Trophoblast cell (in vitro differentiated cells and primary cell): ENCODE measurements around the gene GLS.
"Not testable (repeated sequence)": the region's sequence is repeated elsewhere in the genome, so short reads cannot be mapped to it uniquely, and the experiment has no call there.

ENCODE experiments used
- DNase-seq, 2 donors: peaks; one replicate each; pipeline ENCODE4 v3.0.0-alpha.2; 2016
- H2AFZ ChIP-seq: 2 replicates; pipeline ENCODE4 v1.6.1; 2013; ENCODE audit warnings: low read length, moderate library complexity, mild to moderate bottlenecking; ENCODE audit not compliant: insufficient read depth, poor library complexity
- H2AK5ac ChIP-seq: 2 replicates; pipeline ENCODE4 v1.6.1; 2013; ENCODE audit warnings: mild to moderate bottlenecking, low read length
- H2BK120ac ChIP-seq: 2 replicates; pipeline ENCODE4 v1.6.1; 2013; ENCODE audit warnings: low read length, mild to moderate bottlenecking, moderate library complexity; ENCODE audit not compliant: insufficient read depth, poor library complexity
- H2BK12ac ChIP-seq: 2 replicates; pipeline ENCODE4 v1.6.1; 2013; ENCODE audit warnings: mild to moderate bottlenecking, low read length, moderate library complexity
- H2BK5ac ChIP-seq: 2 replicates; pipeline ENCODE4 v1.6.1; 2013; ENCODE audit warnings: low read length, low read depth, moderate library complexity, mild to moderate bottlenecking; ENCODE audit not compliant: poor library complexity
- H3K14ac ChIP-seq: 2 replicates; pipeline ENCODE4 v1.6.1; 2013; ENCODE audit warnings: mild to moderate bottlenecking, low read length
- H3K18ac ChIP-seq: 2 replicates; pipeline ENCODE4 v1.6.1; 2013; ENCODE audit warnings: mild to moderate bottlenecking, low read length
- H3K23ac ChIP-seq: 2 replicates; pipeline ENCODE4 v1.6.1; 2013; ENCODE audit warnings: low read length
- H3K27ac ChIP-seq: 2 replicates; pipeline ENCODE4 v1.5.1; 2013; ENCODE audit warnings: low read depth, mild to moderate bottlenecking, inconsistent platforms, low read length, moderate library complexity
- H3K27me3 ChIP-seq: 2 replicates; pipeline ENCODE4 v1.6.1; 2013; ENCODE audit warnings: inconsistent platforms, mild to moderate bottlenecking, low read length, moderate library complexity; ENCODE audit not compliant: insufficient read depth
- H3K36me3 ChIP-seq, 2 experiments: 1 replicate in 1 of 2; 2 replicates in 1 of 2; pipeline ENCODE4 v1.6.1; 2013; ENCODE audit warnings: low read length in 2 of 2, mild to moderate bottlenecking in 2 of 2, moderate library complexity in 1 of 2; ENCODE audit not compliant: insufficient read depth in 2 of 2, control insufficient read depth in 1 of 2
- H3K4ac ChIP-seq: 2 replicates; pipeline ENCODE4 v1.6.1; 2013; ENCODE audit warnings: low read depth, mild to moderate bottlenecking, low read length, moderate library complexity
- H3K4me1 ChIP-seq, 2 experiments: 1 replicate in 1 of 2; 2 replicates in 1 of 2; pipeline ENCODE4 v1.6.1; 2013; ENCODE audit warnings: low read length in 2 of 2, mild to moderate bottlenecking in 2 of 2, moderate library complexity in 1 of 2; ENCODE audit not compliant: insufficient read depth in 2 of 2, control insufficient read depth in 1 of 2
- H3K4me2 ChIP-seq: 2 replicates; pipeline ENCODE4 v1.6.1; 2013; ENCODE audit warnings: inconsistent platforms, mild to moderate bottlenecking, low read length, moderate library complexity
- H3K4me3 ChIP-seq: 2 replicates; pipeline ENCODE4 v1.5.1; 2013; ENCODE audit warnings: mild to moderate bottlenecking, low read depth, low read length, inconsistent platforms
- H3K79me1 ChIP-seq: one replicate; pipeline ENCODE4 v1.6.1; 2013; ENCODE audit warnings: low read length
- H3K79me2 ChIP-seq: 2 replicates; pipeline ENCODE4 v1.6.1; 2013; ENCODE audit warnings: low read length, mild to moderate bottlenecking; ENCODE audit not compliant: control insufficient read depth, insufficient read depth, poor library complexity
- H3K9ac ChIP-seq: 2 replicates; pipeline ENCODE4 v1.6.1; 2013; ENCODE audit warnings: mild to moderate bottlenecking, low read length
- H3K9me3 ChIP-seq: 2 replicates; pipeline ENCODE4 v1.6.1; 2013; ENCODE audit warnings: low read depth, mild to moderate bottlenecking, control low read depth, inconsistent platforms, low read length; ENCODE audit not compliant: insufficient read depth
- H4K12ac ChIP-seq: 2 replicates; pipeline ENCODE4 v1.6.1; 2013; ENCODE audit warnings: low read depth, mild to moderate bottlenecking, low read length, moderate library complexity
- H4K8ac ChIP-seq: 2 replicates; pipeline ENCODE4 v1.6.1; 2013; ENCODE audit warnings: low read depth, mild to moderate bottlenecking, low read length, moderate library complexity
- H4K91ac ChIP-seq: one replicate; pipeline ENCODE4 v1.6.1; 2013; ENCODE audit warnings: low read depth, mild to moderate bottlenecking, low read length, moderate library complexity
- WGBS: extraction: QIAGEN DNeasy Blood & Tissue Kit; methylation state at CpG from one replicate; pipeline ENCODE4 v1.1.7; 2013; ENCODE audit warnings: missing lambda C conversion rate; ENCODE audit not compliant: insufficient read length, insufficient coverage; ENCODE audit errors: extremely low coverage; 5-methylcytosine and 5-hydroxymethylcytosine counted together

Gene GLS

DNA sequence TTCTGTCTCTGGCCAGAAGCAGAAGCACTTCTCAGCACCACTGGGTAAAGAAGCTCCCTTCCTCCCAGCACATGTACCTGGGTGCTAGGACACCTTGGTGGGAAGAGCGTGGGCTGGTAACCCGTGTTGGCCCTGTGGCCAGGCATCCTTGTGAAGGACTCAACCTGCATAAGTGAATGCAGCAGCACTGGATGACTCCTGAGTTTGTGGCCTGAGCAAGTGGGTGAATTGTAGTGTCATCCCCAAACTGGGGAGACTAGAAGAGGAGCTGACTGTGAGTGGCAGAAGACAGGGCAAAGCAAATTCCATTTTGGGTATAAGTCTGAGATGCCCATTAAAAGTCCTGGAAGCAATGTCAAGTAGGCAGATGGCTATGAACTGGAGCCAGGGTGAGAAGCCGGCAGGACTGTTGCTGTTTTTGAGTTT is 70.0 kb downstream of the GLS start:
- H4K12ac ChIP-seq = no peak overlapping the region
- H3K36me3 ChIP-seq = no peaks in the 10 kb centered on the region
- no peak overlapping the region for H3K4me3 ChIP-seq
- H3K4me1 ChIP-seq = peaks cover 0 to 2% of the 10 kb centered on the region in 2 experiments
- no peaks in the 10 kb centered on the region for H3K27me3 ChIP-seq
- no peak overlapping the region for H3K4ac ChIP-seq
- H3K79me2 ChIP-seq = no peaks in the 10 kb centered on the region
- no peak for DNase-seq
- H2BK5ac ChIP-seq = no peak overlapping the region
- no peak overlapping the region for H3K4me2 ChIP-seq
- H2AFZ ChIP-seq = no peak overlapping the region
- no peak overlapping the region for H4K8ac ChIP-seq
- no peak overlapping the region for H2BK12ac ChIP-seq
- H4K91ac ChIP-seq = no peak overlapping the region
- WGBS = no CpG with 5 or more reads among the region's 3 CpGs
- no peaks in the 10 kb centered on the region for H3K9me3 ChIP-seq
- H3K14ac ChIP-seq = no peak overlapping the region
- no peak overlapping the region for H3K23ac ChIP-seq
- no peak overlapping the region for H2AK5ac ChIP-seq
- H3K27ac ChIP-seq = no peak overlapping the region
- no peak overlapping the region for H2BK120ac ChIP-seq
- no peak overlapping the region for H3K9ac ChIP-seq
- H3K79me1 ChIP-seq = no peaks in the 10 kb centered on the region
- no peak overlapping the region for H3K18ac ChIP-seq

DNA sequence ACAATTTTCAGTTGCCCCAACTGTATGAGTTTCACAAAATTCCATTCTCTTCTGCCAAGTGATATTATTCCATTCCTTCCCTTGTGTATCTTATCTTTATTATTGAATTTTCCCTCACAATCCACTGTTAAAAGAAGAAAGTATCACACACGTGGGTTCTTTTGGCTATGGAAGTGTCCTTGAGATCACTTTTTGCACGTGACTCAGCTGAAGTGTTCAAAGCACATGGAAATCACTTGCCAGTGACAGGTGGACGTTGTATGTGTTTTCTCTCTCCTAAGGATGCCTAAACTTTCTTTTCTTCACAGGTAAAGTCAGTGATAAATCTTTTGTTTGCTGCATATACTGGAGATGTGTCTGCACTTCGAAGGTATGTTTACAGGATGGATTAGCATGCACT is 72.6 kb downstream of the GLS start:
- Histone ChIP-seq H3K18ac (no peak overlapping the region), H3K79me2 (no peaks in the 10 kb centered on the region), H3K4me1 (peaks cover 0 to 2% of the 10 kb centered on the region in 2 experiments), H3K4me3 (no peak overlapping the region), H2BK12ac (no peak overlapping the region), H3K27me3 (no peaks in the 10 kb centered on the region), H3K27ac (no peak overlapping the region), H3K23ac (no peak overlapping the region), H2AK5ac (no peak overlapping the region), H4K91ac (no peak overlapping the region), H4K12ac (no peak overlapping the region), H4K8ac (no peak overlapping the region), H2BK5ac (no peak overlapping the region), H3K4me2 (no peak overlapping the region), H2AFZ (no peak overlapping the region), H3K9ac (no peak overlapping the region), H2BK120ac (no peak overlapping the region), H3K14ac (no peak overlapping the region), H3K36me3 (no peaks in the 10 kb centered on the region), H3K9me3 (no peaks in the 10 kb centered on the region), H3K79me1 (no peaks in the 10 kb centered on the region), H3K4ac (no peak overlapping the region)
- WGBS = no CpG with 5 or more reads among the region's 4 CpGs
- DNase-seq = no peak

DNA sequence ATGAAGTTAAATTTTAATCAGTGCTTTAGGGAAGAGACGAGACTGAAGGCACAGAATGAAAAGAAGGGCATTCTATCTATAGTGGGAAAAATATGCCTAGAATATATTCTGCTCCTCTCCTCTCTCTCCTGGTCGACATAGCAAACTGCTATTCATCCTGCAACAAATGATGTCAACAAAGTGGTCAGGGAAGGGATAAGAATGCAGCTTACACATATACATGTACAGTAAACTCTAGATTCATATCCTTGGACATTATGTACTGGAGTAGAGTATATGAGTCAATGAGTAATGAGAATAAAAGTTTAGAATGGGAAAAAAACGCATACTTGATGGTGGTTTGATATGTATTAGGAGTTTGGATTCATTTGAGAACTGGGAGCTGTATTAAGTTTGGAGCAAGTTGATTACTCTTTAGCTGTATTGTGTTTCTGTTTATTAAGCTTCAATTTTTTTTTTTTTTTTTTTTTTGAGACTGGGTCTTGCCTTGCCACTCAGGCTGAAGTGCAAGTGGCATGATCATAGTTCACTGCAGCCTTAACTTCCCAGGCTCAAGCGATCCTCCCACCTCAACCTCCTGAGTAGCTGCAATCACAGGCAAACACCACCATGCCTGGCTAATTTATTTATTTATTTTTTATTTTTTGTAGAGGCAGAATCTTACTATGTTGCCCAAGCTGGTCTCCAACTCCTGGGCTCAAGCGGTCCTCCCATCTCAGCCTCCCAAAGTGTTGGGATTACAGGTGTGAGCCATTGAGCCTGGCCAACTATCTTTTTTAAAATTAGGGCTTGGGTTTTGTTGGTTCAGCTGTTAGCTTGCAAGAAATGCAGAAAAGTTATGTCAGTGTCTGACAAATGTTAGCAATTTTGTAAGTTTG is 79.5 kb downstream of the GLS start:
- Histone ChIP-seq H3K79me2 (no peaks in the 10 kb centered on the region), H3K4me1 (no peaks in the 10 kb centered on the region), H3K9me3 (peaks cover 2% of the 10 kb centered on the region), H3K9ac (no peak overlapping the region), H2BK5ac (no peak overlapping the region), H3K23ac (no peak overlapping the region), H2BK12ac (no peak overlapping the region), H3K4ac (no peak overlapping the region), H4K12ac (no peak overlapping the region), H4K91ac (no peak overlapping the region), H3K27me3 (no peaks in the 10 kb centered on the region), H2AK5ac (no peak overlapping the region), H2AFZ (no peak overlapping the region), H3K18ac (no peak overlapping the region), H3K4me2 (no peak overlapping the region), H4K8ac (no peak overlapping the region), H3K27ac (no peak overlapping the region), H3K14ac (no peak overlapping the region), H3K4me3 (no peak overlapping the region), H3K36me3 (peaks cover 5 to 10% of the 10 kb centered on the region in 2 experiments), H2BK120ac (no peak overlapping the region), H3K79me1 (no peaks in the 10 kb centered on the region)
- 100% methylated on average over 1 of the region's 5 CpGs for WGBS
- no peak for DNase-seq

DNA sequence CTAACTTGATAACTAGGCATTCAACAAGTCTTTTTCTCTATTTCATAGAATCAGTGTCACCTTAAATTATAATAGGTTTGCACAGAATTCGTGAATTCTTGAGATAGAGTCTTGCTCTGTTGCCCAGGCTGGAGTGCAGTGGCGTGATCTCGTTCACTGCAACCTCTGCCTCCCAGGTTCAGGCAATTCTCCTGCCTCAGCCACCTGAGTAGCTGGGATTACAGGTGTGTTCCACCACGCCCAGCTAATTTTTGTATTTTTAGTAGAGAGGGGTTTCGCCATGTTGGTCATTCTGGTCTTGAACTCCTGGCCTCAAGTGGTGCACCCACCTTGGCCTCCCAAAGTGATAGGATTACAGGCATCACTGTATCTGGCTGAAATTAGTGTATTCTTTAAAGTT is 80.5 kb downstream of the GLS start:
- not testable (repeated sequence) for H2AK5ac ChIP-seq, H3K79me1 ChIP-seq, H3K14ac ChIP-seq, H3K9ac ChIP-seq, H3K23ac ChIP-seq, H3K4me2 ChIP-seq, DNase-seq, H3K79me2 ChIP-seq, H2AFZ ChIP-seq, H3K4me1 ChIP-seq, H3K27me3 ChIP-seq, H4K12ac ChIP-seq, H2BK120ac ChIP-seq, H2BK5ac ChIP-seq, H4K91ac ChIP-seq, H3K18ac ChIP-seq, H3K9me3 ChIP-seq, H2BK12ac ChIP-seq, H4K8ac ChIP-seq, H3K4ac ChIP-seq, H3K27ac ChIP-seq, H3K4me3 ChIP-seq
- peaks cover 5 to 11% of the 10 kb centered on the region in 2 experiments for H3K36me3 ChIP-seq
- no CpG with 5 or more reads among the region's 5 CpGs for WGBS
